Hepatocyte (in vitro differentiated cells): Measurements from ENCODE around the gene PAK1. TPM values are rescaled to one million over a fixed set of nuclear protein-coding genes. Genes with fewer than 3 reads are reported as not detected.

Experiments
- DNase-seq: peaks from one replicate; pipeline ENCODE4 v3.0.0-alpha.2; 2016; ENCODE audit warnings: low spot score
- H2AFZ ChIP-seq: fragments of 200-600 bp; sonication (generic); 2 replicates; pipeline ENCODE4 v1.6.0; 2016; ENCODE audit warnings: antibody characterized with exemption, mild to moderate bottlenecking
- H3K27ac ChIP-seq: fragments of 200-600 bp; sonication (generic); 2 replicates; pipeline ENCODE4 v1.5.1; 2016; ENCODE audit warnings: mild to moderate bottlenecking
- H3K27me3 ChIP-seq: fragments of 200-600 bp; sonication (generic); 2 replicates; pipeline ENCODE4 v1.6.1; 2016
- H3K36me3 ChIP-seq: fragments of 200-600 bp; sonication (generic); replicated peaks from 2 replicates; pipeline ENCODE4 v1.5.1; 2016; ENCODE audit warnings: low read depth; ENCODE audit not compliant: insufficient read depth
- H3K4me1 ChIP-seq: fragments of 200-600 bp; sonication (generic); 2 replicates; pipeline ENCODE4 v1.5.1; 2016; ENCODE audit warnings: mild to moderate bottlenecking, moderate library complexity; ENCODE audit not compliant: insufficient read depth
- H3K4me2 ChIP-seq: fragments of 200-600 bp; sonication (generic); 2 replicates; pipeline ENCODE4 v1.6.0; 2016
- H3K4me3 ChIP-seq: fragments of 200-600 bp; sonication (generic); 2 replicates; pipeline ENCODE4 v1.5.1; 2016; ENCODE audit warnings: mild to moderate bottlenecking
- H3K79me2 ChIP-seq: fragments of 200-600 bp; sonication (generic); 2 replicates; pipeline ENCODE4 v1.6.0; 2017; ENCODE audit warnings: mild to moderate bottlenecking
- H3K9me2 ChIP-seq: fragments of 200-600 bp; sonication (generic); replicated peaks from 2 replicates; pipeline ENCODE4 v1.6.0; 2017; ENCODE audit warnings: mild to moderate bottlenecking; ENCODE audit not compliant: insufficient read depth
- H3K9me3 ChIP-seq: fragments of 200-600 bp; sonication (generic); 2 replicates; pipeline ENCODE4 v1.5.1; 2016; ENCODE audit warnings: low read depth, mild to moderate bottlenecking
- H4K20me1 ChIP-seq: fragments of 200-600 bp; sonication (generic); 2 replicates; pipeline ENCODE4 v1.6.0; 2016; ENCODE audit warnings: mild to moderate bottlenecking; ENCODE audit not compliant: insufficient read depth, poor library complexity, severe bottlenecking
- CTCF ChIP-seq: fragments of 200-600 bp; sonication (generic); IDR thresholded peaks from 2 replicates; pipeline ENCODE4 v1.5.1; 2016; ENCODE audit warnings: antibody characterized with exemption, mild to moderate bottlenecking; ENCODE audit not compliant: poor library complexity
- EZH2 ChIP-seq: fragments of 200-600 bp; sonication (generic); IDR thresholded peaks from 2 replicates; pipeline ENCODE4 v1.6.1; 2016; ENCODE audit warnings: antibody characterized with exemption, mild to moderate bottlenecking, borderline replicate concordance
- EZH2phosphoT487 ChIP-seq: fragments of 200-600 bp; sonication (generic); IDR thresholded peaks from one replicate; pipeline ENCODE4 v1.6.1; 2018; ENCODE audit warnings: antibody characterized with exemption, mild to moderate bottlenecking, low read depth, moderate library complexity; ENCODE audit not compliant: unreplicated experiment, severe bottlenecking
- WGBS: methylation state at CpG from one replicate; pipeline ENCODE4 v1.1.6; 2016; ENCODE audit warnings: low lambda C conversion rate; ENCODE audit errors: missing lambda C conversion rate; 5-methylcytosine and 5-hydroxymethylcytosine counted together
- polyA plus RNA-seq: library from polyadenylated mRNA; unstranded; fragments of >200 nt; fragmentation: Nextera tagmentation; extraction: Ambion mirVana; gene quantifications from 2 replicates; pipeline ENCODE4 v1.2.1, GENCODE V29; 2016
- total RNA-seq: library from RNA; depleted of rRNA; stranded (reverse); fragments of >200 nt; gene quantifications from 2 replicates; pipeline ENCODE4 v1.2.3, GENCODE V29; 2014

Gene PAK1
- total and polyA plus RNA-seq, 2 experiments from 2014 or later, result 30.3 to 62.0 TPM

GRCh38 chr11:77471558-77472193 is 2.2 kb downstream of the PAK1 start:
- 36% methylated on average over 3 of the region's 3 CpGs for WGBS
- Histone ChIP-seq H3K9me3 (no peaks in the 10 kb centered on the region), H3K4me1 (peaks cover 43% of the 10 kb centered on the region), H3K36me3 (no peaks in the 10 kb centered on the region), H3K4me2 (peak overlapping the region; percentile 79), H3K79me2 (peaks cover 51% of the 10 kb centered on the region), H3K9me2 (no peaks in the 10 kb centered on the region), H4K20me1 (no peaks in the 10 kb centered on the region), H3K4me3 (peak overlapping the region; percentile 87), H2AFZ (no peak overlapping the region), H3K27ac (peak overlapping the region; percentile 92), H3K27me3 (no peaks in the 10 kb centered on the region)
- peak; percentile 74 for DNase-seq
- TF ChIP-seq EZH2, result no peak
- TF ChIP-seq CTCF, result peak; percentile 42

- H3K27me3 ChIP-seq, result no peaks in the 10 kb centered on the region
- H3K36me3 ChIP-seq, result no peaks in the 10 kb centered on the region
- 54% methylated on average over 5 of the region's 5 CpGs for WGBS
- H3K4me2 ChIP-seq, result peak overlapping the region; percentile 79
- H3K27ac ChIP-seq, result peak overlapping the region; percentile 92
- no peak overlapping the region for H2AFZ ChIP-seq
- H3K9me3 ChIP-seq, result no peaks in the 10 kb centered on the region
- H3K79me2 ChIP-seq, result peaks cover 58% of the 10 kb centered on the region
- peaks cover 43% of the 10 kb centered on the region for H3K4me1 ChIP-seq
- no peaks in the 10 kb centered on the region for H3K9me2 ChIP-seq
- H4K20me1 ChIP-seq, result no peaks in the 10 kb centered on the region
- no peak for DNase-seq
- TF ChIP-seq EZH2phosphoT487, result no peak
- TF ChIP-seq EZH2, result no peak
- TF ChIP-seq CTCF, result no peak
- no peak overlapping the region for H3K4me3 ChIP-seq
Observed at GRCh38 chr11:77470971-77471370, 2.9 kb downstream of the PAK1 start.

- TF ChIP-seq EZH2 (no peak), CTCF (no peak), EZH2phosphoT487 (no peak)
- Histone ChIP-seq H3K36me3 (no peaks in the 10 kb centered on the region), H3K9me2 (no peaks in the 10 kb centered on the region), H3K4me2 (peak overlapping the region; percentile 79), H3K9me3 (no peaks in the 10 kb centered on the region), H3K79me2 (peaks cover 63% of the 10 kb centered on the region), H2AFZ (no peak overlapping the region), H3K27ac (peak overlapping the region; percentile 92), H3K27me3 (no peaks in the 10 kb centered on the region), H3K4me3 (no peak overlapping the region), H4K20me1 (no peaks in the 10 kb centered on the region), H3K4me1 (peaks cover 43% of the 10 kb centered on the region)
- DNase-seq, result no peak
- WGBS, result 74% methylated on average over 2 of the region's 2 CpGs
Observed at GRCh38 chr11:77470504-77470903, 3.4 kb downstream of the PAK1 start.

DNA sequence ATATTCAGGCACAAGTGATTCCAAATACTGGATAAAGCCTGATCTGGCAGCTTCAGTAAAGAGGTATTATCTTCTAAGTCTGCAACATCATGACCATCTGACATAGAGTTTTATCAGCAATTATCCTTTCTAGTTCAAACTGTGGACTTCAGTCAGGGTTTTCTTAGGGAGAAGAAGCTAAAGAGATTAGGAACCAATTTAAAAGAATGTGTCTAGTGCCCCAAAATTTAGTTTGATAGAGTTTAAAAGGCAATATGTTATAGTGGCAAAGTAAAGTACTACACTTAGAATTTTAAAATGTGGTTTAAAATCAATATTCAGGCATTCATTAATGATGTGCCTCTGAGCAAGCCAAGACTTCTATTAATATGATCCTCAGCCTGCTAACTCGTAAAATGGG is 5.4 kb downstream of the PAK1 start:
- Histone ChIP-seq H3K4me3 (no peak overlapping the region), H3K79me2 (peaks cover 83% of the 10 kb centered on the region), H2AFZ (no peak overlapping the region), H3K27ac (peak overlapping the region; percentile 14), H3K36me3 (no peaks in the 10 kb centered on the region), H4K20me1 (no peaks in the 10 kb centered on the region), H3K9me3 (no peaks in the 10 kb centered on the region), H3K4me2 (no peak overlapping the region), H3K4me1 (peaks cover 43% of the 10 kb centered on the region), H3K27me3 (no peaks in the 10 kb centered on the region), H3K9me2 (no peaks in the 10 kb centered on the region)
- 74% methylated on average over 1 of the region's 1 CpG for WGBS
- no peak for TF ChIP-seq EZH2
- no peak for TF ChIP-seq EZH2phosphoT487
- TF ChIP-seq CTCF, result no peak
- no peak for DNase-seq
